Choroid plexus epithelial cell (primary cell): Measurements from ENCODE around the gene TOMM70.
"Not testable (repeated sequence)": the region's sequence is repeated elsewhere in the genome, so short reads cannot be mapped to it uniquely, and the experiment has no call there.

Experiments
- DNase-seq: peaks from one replicate; pipeline ENCODE4 v3.0.0-alpha.2; 2010; ENCODE audit warnings: low read depth
- H3K4me3 ChIP-seq: 2 replicates; pipeline ENCODE4 v1.5.1; 2011; ENCODE audit warnings: low read depth, mild to moderate bottlenecking, control low read depth, low read length, moderate library complexity
- TF ChIP-seq, protein P1 (sequence below): conservative IDR thresholded peaks from 2 replicates; pipeline ENCODE4 v1.5.1; 2011; ENCODE audit warnings: low read depth, mild to moderate bottlenecking, control low read depth, inconsistent platforms, low read length, moderate library complexity

Gene TOMM70

DNA sequence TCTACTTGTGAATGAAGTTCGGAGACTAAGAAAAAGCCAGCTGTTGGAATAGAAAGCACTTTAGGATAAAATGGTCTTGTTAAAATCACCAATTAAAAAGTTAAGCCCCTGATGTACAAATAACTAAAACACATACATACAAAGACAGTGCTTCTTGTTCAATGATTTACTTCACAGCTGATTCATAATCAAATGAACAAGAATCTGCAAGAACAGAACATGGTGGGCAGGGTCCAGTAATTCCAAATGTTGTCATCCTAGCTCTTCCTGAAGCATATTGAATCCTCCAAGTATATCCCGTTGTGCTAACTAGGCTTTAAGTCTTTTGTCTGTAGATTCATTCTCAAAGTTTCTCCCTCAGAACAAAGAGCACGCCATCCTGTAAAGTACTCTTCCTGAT lies 41.9 kb downstream of the TOMM70 start:
- DNase-seq: no peak
- TF ChIP-seq, protein P1, sequence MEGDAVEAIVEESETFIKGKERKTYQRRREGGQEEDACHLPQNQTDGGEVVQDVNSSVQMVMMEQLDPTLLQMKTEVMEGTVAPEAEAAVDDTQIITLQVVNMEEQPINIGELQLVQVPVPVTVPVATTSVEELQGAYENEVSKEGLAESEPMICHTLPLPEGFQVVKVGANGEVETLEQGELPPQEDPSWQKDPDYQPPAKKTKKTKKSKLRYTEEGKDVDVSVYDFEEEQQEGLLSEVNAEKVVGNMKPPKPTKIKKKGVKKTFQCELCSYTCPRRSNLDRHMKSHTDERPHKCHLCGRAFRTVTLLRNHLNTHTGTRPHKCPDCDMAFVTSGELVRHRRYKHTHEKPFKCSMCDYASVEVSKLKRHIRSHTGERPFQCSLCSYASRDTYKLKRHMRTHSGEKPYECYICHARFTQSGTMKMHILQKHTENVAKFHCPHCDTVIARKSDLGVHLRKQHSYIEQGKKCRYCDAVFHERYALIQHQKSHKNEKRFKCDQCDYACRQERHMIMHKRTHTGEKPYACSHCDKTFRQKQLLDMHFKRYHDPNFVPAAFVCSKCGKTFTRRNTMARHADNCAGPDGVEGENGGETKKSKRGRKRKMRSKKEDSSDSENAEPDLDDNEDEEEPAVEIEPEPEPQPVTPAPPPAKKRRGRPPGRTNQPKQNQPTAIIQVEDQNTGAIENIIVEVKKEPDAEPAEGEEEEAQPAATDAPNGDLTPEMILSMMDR: no peak

DNA sequence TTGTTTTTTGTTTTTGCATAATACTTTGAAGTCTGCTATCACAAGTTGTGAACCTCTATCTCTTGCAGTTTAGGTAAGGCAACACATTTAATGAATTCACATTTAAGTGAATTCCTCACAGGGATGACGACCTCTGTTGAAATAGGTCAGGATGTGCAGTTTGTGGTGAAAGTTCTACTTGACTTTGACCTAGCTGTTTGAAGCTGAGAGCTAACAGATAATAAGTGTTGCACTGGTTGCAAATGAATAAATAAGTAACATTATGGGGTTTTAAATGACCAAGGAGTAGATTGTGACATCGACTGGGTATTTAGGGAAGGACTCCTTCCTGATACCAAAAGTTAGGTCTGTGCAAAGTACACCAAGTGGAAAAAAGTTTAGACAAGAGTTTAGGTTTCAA lies 42.5 kb downstream of the TOMM70 start:
- DNase-seq: peak; percentile 28
- TF ChIP-seq, protein P1: no peak

More for the DNA sequence above, 41.9 kb downstream of the TOMM70 start:
- H3K4me3 ChIP-seq: no peak overlapping the region

DNA sequence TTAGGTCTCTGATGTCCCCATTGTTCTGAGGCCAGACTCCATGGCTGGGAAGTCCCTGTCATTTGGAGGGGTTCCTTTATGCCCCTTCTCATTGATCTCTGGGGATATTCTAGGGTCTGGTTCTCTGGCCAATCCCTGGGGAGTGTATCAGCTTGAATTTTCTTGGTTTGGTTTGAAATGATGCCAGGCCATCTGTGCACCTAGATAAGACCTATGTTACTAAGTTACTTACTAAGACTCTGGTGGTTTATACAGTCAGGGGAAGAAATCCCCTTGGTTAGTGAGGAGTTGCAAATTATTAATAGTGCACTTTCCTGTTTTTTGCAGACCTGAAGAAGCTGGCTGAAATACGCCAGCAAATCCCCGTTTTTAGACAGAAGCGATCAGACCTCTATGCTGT lies 46.0 kb downstream of the TOMM70 start:
- H3K4me3 ChIP-seq: no peak overlapping the region
- TF ChIP-seq, protein P1: no peak
- DNase-seq: peak; percentile 33

More for the DNA sequence above, 42.5 kb downstream of the TOMM70 start:
- no peak overlapping the region for H3K4me3 ChIP-seq

DNA sequence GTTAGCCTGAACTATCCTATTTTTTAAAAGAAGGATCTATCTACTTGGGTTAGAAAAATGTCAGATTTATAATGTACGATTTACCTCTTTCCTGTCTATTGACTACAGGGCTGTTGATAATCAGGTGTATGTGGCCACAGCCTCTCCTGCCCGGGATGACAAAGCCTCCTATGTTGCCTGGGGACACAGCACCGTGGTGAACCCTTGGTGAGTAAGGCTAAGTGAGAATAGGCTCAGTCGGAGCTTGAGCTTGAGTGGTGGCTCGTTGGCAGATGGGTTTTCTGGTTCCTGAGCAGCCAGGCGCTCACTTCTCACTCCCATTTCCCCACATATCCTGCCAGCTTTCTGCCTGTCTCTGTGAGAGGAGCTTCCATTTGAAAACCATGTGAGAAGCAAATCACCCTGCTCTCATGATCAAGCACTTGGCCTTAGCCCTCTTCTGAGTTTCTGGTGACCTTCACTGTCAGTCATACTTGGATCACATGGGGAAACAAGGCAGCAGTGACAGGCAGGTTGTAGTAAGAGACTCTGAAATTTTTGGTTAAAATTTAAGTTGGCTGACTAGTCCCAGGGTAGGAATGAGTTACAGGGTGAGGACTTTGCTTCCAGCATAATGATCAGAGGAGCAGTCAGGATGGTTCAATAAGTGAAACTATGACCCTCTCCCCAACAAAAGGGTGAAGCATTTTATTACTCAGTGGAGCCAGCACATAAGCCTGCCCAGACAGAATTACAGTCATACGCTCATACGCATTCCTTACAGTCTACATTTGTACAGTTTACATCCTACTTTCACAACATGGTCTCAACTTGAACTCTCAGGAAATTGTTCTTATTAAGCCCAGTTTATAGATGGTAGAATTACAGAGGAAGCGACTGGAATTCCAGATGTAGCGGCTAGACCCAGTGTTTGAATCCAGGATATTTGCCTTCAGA lies 48.3 kb downstream of the TOMM70 start:
- TF ChIP-seq, protein P1: no peak
- peak; percentile 54 for DNase-seq
- H3K4me3 ChIP-seq: no peak overlapping the region

DNA sequence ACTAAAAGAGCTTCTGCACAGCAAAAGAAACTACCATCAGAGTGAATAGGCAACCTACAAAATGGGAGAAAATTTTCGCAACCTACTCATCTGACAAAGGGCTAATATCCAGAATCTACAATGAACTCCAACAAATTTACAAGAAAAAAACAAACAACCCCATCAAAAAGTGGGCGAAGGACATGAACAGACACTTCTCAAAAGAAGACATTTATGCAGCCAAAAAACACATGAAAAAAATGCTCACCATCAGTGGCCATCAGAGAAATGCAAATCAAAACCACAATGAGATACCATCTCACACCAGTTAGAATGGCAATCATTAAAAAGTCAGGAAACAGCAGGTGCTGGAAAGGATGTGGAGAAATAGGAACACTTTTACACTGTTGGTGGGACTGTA lies 49.1 kb downstream of the TOMM70 start:
- H3K4me3 ChIP-seq, DNase-seq: not testable (repeated sequence)

DNA sequence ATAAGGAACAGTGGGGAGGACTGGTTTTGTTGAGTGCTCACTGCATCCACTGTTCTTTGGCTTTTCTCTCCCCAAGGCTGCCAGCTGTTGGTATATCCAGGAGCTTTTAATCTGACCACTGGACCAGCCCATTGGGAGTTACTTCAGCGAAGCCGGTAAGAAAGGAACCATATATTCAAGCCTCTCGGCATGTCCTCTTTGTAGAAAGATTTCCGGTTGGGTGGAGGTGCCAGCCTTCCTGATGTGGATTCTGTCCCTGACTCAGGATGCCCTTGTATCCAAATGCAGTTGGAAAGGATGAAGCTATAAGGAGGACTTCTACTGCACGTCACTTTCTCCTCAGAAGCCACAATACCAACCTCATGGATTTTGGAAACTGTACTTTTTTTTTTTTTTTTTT lies 52.2 kb downstream of the TOMM70 start:
- H3K4me3 ChIP-seq: no peak overlapping the region
- no peak for DNase-seq
- TF ChIP-seq, protein P1: no peak

DNA sequence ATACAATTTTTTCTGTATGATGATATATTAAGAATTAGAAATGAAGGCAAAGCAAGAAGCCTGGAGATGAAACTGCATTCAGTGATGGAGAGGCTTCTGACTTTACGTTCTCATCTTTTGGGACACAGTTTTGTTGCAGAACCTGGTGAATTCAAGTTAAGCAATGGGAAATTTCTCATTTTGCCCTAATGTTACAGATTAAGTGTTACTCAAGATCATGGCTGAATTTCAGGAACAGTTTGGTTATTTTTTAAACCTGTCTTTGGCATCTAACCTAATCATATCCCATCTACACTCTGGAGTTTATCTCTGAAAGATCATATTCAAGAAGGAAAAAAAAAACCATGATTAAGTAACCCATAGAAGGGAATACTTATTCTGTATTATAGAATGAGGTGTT lies 60.4 kb downstream of the TOMM70 start:
- TF ChIP-seq, protein P1: no peak

More for the DNA sequence above, 60.4 kb downstream of the TOMM70 start:
- H3K4me3 ChIP-seq: no peak overlapping the region
- DNase-seq: no peak
